GM13976 (cell line): ENCODE results near the gene DNAH1.

Experiments used
- DNase-seq: peaks from one replicate; pipeline ENCODE4 v3.0.0; 2012; ENCODE audit warnings: low spot score
- in situ Hi-C: fragments of 300-500 bp; cut with MboI; formaldehyde crosslinking; loops from one replicate; pipeline ENCODE4 v1.12.0; 2022; ENCODE audit warnings: low sequenced_read_pairs, mixed read lengths, inconsistent platforms; ENCODE audit not compliant: unreplicated experiment
- TF ChIP-seq, protein P1 (sequence below): IDR thresholded peaks from 2 replicates; pipeline ENCODE4 v1.5.1; 2012; ENCODE audit warnings: borderline replicate concordance, mild to moderate bottlenecking; ENCODE audit not compliant: insufficient read depth; ENCODE audit errors: extremely low read depth, missing control alignments, control extremely low read depth

DNAH1 gene

DNA sequence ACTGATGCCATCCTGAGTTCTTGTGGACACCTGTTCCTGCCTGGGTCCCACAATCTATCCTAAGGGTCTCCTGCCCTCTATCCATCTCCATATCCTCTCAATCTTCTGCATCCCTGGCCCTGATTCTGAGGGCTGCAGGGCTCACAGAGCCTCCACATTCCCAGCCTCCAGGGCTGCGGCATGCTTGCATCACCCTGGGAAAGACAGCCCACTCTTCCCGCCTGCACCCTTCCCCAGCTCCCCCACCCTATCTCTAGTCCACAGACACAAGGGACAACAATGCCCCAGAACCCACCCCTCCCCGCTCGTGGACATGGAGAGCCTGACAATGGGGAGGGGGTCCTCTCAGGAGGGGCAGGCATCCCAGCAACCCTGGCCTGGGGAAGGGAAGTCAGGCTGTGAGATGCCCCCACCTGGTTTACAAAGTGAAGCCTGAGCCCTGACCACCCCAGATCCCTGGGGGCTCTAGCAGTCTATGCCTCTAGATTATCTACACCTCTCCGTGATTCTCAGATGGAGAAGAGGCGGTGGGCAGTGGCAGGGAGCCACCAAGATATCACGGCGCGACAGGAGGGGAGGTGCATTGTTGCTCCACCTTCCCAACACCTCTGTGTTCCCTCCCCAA is 118.5 kb downstream of the DNAH1 start:
- in situ Hi-C loops: no loop called here
- DNase-seq: no peak
- TF ChIP-seq, protein P1, sequence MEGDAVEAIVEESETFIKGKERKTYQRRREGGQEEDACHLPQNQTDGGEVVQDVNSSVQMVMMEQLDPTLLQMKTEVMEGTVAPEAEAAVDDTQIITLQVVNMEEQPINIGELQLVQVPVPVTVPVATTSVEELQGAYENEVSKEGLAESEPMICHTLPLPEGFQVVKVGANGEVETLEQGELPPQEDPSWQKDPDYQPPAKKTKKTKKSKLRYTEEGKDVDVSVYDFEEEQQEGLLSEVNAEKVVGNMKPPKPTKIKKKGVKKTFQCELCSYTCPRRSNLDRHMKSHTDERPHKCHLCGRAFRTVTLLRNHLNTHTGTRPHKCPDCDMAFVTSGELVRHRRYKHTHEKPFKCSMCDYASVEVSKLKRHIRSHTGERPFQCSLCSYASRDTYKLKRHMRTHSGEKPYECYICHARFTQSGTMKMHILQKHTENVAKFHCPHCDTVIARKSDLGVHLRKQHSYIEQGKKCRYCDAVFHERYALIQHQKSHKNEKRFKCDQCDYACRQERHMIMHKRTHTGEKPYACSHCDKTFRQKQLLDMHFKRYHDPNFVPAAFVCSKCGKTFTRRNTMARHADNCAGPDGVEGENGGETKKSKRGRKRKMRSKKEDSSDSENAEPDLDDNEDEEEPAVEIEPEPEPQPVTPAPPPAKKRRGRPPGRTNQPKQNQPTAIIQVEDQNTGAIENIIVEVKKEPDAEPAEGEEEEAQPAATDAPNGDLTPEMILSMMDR: no peak

DNA sequence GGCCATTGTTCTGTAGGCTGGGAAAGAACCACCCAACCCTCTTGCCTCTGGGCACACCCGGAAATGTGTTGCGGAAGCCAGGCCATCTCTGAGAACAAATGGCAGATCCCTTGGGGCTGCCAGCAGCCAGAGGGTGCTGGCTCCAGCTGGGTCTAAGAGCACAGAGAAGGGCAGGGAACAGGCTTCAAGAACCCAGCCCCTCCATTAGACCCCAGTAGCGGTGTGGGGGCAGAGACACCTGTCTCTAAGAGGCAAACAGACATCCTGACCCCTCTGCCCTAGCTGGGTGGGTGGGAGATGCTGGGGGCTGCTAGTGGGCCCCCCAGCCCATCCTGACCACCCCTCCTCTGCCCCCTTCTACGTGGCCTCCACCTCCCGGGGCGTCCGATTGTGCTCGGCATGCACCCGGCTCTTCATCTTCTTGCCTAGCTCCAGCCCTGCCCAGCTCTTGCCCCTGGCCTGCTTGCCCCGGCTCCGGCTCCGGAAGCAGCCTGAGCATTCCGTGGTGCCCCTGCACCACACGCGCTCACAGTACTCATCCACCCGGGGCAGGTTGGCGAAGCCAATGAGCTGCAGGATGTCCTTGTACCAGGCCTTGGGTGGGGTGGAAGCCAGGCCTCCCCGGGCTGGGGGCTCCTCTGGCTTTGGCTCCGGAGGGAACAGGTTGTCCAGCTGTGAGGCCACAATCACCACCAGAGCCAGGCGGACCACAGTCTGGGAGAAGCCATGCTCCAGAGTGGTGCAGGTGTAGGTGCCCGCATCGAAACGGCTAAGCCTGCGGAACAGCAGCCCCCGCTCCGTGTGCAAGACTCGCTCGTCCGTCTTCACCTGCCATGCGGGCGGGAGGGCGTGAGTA is 119.4 kb downstream of the DNAH1 start:
- TF ChIP-seq, protein P1: no peak
- in situ Hi-C loops: no loop called here
- peak; percentile 22 for DNase-seq

DNA sequence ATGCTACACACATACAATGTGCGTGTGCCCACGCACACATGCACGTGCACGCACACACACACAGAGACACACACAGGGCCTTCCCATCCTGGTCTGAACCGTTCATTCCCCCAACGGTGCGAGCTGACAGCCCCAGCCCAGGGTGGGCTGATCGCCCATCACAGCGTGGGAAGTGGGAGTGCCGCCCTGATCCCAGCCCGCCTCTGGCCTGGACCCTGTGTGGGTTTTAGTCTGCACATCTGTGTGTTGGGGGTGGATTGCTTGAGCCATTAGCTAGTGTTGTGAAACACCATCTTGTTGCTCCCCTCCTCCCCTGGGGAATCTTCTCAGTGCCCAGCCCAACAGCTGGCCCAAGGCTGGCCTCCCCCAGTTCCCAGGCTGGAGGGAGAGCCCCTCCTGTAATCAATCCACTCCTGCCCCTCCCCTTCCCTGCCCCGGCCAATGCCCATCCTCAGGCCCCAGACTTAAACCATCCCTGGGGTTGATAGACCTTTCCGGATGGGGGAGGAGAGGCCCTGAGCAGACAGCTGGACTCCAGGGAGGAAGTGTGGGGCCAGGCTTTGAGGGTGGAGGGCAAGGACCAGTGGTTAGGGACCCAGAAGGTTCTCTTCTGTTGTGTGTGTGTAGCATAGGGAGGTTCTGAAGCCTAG is 120.5 kb downstream of the DNAH1 start:
- TF ChIP-seq, protein P1: no peak
- in situ Hi-C loops: no loop called here
- DNase-seq: peak; percentile 18

DNA sequence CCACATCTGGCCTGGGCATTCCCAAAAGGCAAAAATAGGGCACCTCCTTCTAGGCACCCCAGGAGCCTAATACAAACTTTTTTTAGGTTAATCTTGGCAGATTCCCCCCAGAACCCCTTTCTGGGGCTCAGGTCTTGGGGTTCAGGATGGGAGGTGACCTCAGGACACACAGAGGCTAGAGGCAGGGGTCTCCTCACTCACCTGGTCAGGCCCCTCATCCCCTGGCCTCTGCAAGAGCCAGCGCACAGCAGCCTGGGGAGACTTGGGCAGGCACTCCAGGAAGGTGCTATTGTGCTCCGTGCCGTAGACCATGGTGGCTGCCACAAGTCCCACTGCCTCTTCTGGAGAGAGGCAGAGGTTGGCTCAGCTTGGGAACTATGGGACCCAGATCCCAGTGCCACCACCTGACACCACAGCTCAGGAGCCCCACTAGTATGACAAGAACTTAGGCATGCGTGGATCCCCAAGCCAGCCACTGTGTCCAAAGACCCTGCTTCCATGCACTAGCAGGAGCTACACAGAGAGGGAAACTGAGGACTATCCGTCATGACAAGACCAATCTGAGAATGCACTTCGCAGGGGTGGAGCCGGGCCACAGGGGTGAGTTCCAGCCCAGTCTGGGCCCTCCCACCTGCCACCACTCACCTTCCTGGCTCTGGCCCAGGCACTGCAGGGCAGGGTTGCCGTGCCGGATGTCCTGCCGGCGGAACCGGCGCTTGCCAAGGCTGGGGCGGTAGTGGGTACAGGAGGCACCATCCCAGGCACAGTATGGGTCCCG is 121.4 kb downstream of the DNAH1 start:
- DNase-seq: no peak
- in situ Hi-C loops: no loop called here
- TF ChIP-seq, protein P1: no peak

DNA sequence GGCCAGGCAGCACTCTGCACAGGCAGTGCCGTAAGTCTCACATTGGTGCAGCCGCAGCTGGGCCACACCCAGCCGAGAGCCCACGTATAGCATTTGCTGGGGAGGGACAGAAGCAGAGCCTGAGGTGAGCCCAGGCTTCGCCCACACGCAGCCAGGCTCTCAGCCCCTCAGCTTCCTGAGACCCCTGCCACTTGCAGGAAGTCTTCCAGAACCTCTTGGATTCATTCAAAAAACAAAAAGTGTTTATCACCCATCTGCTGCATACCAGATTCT is 121.9 kb downstream of the DNAH1 start:
- TF ChIP-seq, protein P1: no peak
- in situ Hi-C loops: no loop called here
- DNase-seq: no peak
